DND-41 (cell line): Measurements from ENCODE around the gene ECHDC3.
"Not testable (repeated sequence)": the region's sequence is repeated elsewhere in the genome, so short reads cannot be mapped to it uniquely, and the experiment has no call there.

ENCODE experiments used
- EZH2 ChIP-seq: IDR thresholded peaks from 3 replicates; pipeline ENCODE4 v1.6.1; 2012; ENCODE audit warnings: borderline replicate concordance, low read depth, mild to moderate bottlenecking, moderate library complexity, low read length, inconsistent platforms; ENCODE audit not compliant: severe bottlenecking
- TF ChIP-seq, protein P1 (sequence below): IDR thresholded peaks from 2 replicates; pipeline ENCODE4 v1.5.1; 2012; ENCODE audit warnings: borderline replicate concordance, low read length, moderate library complexity, mild to moderate bottlenecking; ENCODE audit not compliant: poor library complexity, severe bottlenecking; ENCODE audit errors: extremely low read depth

DNA sequence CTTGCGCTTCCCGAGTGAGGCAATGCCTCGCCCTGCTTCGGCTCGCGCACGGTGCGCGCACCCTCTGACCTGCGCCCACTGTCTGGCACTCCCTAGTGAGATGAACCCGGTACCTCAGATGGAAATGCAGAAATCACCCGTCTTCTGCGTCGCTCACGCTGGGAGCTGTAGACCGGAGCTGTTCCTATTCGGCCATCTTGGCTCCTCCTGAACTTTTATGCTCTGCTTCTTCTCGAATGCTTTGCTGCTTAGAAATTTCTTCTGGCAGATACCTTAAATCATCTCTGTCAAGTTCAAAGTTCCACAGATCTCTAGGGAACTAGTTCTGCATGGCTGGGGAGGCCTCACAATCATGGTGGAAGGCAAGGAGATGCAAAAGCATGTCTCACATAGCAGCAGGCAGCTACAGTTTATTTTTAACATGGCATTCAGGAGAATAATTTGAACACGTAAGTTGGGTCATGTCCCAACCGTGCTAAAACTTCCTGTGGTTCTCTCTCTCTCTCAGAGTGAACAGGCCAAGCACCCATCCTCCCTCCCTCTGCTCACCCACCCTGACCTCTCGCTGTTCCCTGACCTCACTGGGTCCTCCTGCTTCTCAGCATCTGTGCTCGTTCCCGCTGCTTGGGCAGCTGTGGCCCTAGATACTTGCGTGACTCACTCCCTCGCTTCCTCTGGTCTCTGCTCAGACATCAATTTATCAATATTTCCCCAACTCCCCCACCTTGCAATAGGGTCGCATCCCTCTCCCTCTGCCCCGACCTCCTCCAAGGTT, 4.7 kb upstream of the ECHDC3 start:
- not testable (repeated sequence) for TF ChIP-seq EZH2
- TF ChIP-seq, protein P1, sequence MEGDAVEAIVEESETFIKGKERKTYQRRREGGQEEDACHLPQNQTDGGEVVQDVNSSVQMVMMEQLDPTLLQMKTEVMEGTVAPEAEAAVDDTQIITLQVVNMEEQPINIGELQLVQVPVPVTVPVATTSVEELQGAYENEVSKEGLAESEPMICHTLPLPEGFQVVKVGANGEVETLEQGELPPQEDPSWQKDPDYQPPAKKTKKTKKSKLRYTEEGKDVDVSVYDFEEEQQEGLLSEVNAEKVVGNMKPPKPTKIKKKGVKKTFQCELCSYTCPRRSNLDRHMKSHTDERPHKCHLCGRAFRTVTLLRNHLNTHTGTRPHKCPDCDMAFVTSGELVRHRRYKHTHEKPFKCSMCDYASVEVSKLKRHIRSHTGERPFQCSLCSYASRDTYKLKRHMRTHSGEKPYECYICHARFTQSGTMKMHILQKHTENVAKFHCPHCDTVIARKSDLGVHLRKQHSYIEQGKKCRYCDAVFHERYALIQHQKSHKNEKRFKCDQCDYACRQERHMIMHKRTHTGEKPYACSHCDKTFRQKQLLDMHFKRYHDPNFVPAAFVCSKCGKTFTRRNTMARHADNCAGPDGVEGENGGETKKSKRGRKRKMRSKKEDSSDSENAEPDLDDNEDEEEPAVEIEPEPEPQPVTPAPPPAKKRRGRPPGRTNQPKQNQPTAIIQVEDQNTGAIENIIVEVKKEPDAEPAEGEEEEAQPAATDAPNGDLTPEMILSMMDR, result not testable (repeated sequence)
